ENCODE measurements around the gene ZNF512B.
A peak's percentile ranks its signal among the peaks of the same experiment; 100 is the strongest.

Gene ZNF512B

GRCh38 chr20:63947638-63948456 is 21.9 kb downstream of the ZNF512B start:
- peak; percentile 31 for DNase-seq

GRCh38 chr20:63946986-63947637 is 22.6 kb downstream of the ZNF512B start:
- DNase-seq, result no peak

DNA sequence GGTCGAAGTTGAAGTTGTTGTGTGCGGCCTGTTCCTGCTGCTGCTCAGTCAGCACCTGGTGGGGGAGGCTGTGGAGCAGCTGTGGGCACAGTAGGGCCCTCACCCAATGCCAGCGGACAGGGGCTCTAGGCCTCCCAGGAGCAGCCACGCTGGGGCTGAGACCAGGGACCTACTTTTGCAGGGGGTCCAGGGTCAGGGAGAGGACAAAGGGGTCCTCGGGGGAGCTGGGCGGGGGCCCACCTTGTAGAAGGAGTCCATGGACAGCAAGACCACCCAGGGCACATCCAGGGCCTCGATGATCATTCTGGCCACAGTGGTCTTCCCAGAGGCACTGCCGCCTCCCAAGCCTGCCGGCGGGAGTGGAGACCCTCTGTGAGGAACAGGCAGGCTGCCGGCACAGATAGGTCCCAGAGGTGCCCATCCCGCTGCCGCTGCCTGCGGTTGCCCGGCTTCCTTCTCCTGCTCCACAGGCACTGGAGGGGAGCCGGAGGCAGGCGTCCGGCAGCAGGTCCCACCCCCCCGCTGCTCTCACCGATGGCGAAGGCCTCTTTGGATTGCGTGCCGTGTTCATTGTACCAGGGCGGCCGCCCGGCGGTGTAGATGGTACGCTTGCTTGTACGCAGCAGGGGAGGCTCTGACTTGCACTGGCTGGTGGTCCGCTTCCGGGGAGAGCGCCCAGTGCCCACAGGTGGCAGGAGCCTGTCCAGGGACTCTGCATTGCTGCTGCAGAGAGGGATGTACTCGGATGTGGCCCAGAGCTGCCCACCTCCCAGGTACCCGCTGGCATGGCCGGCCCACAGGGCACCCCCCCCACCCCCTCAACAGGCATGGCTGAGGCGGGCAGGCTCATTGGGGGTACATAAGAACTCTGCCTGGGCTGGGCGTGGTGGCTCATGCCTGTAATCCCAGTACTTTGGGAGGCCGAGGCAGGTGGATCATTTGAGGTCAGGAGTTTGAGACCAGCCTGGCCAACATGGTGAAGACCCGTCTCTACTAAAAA is 23.5 kb downstream of the ZNF512B start:
- no peak for DNase-seq

- DNase-seq, result no peak
Measured at GRCh38 chr20:63945031-63945658, 24.6 kb downstream of the ZNF512B start.

- no peak for DNase-seq
Measured at GRCh38 chr20:63944078-63944941, 25.4 kb downstream of the ZNF512B start.

DNA sequence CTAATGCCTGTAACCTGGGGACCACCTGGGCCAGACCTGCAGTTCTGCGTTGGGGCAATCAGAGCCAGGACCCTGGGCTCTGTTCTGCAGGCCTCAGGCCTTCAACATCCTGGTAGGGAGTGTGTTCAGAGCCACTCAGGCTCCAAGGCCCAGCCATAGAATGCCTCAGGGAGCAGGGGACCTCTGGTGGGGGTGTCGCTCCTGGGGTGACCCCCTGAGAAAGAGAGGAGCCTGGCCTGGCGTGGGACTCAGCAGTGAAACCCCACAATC is 26.0 kb downstream of the ZNF512B start:
- no peak for DNase-seq

DNA sequence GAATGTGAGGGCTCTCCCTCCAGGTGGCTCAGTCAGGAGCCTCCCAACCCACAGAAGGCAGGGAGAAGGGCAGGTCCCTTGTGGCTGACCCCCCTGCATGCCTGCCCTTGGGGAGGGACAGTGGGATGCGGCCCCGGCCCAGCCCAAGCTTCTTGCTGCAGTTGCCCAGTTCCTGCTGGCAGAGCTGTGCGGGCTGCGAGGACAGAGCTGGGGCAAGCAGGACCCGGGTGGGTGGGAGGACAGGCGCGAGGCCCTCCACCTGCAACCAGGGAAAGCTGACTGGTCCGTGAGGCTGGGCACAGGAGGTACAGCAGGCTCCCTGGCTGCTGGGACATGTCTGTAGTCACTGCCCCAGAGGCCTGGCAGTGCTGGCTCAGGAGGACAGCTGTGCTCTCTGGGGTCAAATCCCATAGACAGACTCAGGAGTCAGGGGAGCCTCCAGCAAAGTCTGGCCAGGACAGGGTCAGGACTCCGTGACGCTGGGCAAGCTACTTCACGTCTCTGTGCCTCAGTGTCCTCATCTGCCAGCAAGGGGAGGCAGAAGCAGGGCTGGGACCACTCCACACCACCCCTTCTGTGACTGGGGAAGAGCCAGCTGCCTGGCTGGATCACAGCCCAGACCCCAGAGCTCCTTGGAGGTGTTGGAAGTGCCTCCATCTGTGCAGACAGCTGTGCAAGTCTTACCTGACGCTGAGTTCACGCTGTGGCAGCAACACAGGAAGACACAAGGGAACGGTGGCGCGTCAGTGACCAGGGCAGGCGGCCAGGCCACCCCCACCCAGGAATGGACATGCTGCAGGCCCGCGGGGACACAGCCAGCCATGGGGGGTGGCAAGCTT is 26.5 kb downstream of the ZNF512B start:
- DNase-seq, result no peak

DNA sequence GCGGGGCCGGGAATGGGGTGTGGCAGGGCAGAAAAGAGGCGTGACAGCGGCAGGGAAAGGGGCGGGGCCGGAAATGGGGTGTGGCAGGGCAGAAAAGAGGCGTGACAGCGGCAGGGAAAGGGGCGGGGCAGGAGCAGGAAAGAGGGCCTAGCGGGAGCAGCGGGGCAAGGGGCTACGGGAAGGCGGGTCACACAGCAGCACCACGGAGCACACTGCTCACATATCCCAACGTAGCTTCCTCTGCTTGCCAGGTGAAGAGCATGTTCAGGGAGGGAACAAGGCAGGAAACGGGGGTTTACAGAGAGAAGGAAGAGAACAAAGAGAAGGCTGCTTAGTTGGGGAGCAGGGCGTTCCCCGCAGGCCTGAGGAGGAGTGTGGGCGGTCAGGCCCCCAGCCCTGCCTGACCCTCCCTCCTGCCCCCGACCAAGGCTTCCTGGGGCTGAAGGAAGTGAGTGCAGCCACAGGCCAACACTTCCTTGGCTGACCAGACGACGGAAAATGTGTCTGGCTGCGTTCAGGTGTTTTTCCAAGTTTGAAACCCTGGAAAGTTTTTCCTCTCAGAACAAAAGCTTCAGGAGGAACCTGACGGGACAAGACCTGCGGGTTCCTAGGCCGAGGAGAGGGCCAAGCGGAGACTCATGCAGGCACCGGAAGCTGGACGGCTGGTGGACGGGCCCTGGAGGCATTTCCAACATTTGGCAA is 27.3 kb downstream of the ZNF512B start:
- peak; percentile 42 for DNase-seq

GRCh38 chr20:63941282-63942081 is 28.2 kb downstream of the ZNF512B start:
- peak; percentile 89 for DNase-seq

GRCh38 chr20:63940472-63941266 is 29.1 kb downstream of the ZNF512B start:
- DNase-seq, result no peak

DNA sequence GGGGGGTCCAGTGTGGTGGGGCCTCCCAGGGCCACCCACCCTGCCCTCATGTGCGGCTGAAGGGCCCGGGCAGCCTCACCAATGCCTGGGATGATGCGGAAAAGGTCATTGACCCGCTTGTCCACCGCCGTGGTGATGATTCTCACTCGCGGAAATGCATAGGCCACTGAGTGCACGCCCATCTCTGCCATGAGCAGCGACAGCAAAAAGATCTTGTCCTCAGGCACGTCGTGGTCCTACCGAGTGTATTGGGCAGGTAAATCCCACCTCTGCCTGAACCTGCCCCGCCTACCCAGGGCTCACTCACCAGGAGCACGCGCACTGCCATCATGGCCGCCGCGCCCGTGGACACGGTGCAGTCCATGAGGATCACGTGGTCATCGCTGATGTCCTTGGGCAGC is 29.7 kb downstream of the ZNF512B start:
- no peak for DNase-seq

- no peak for DNase-seq
Measured at GRCh38 chr20:63939061-63939935, 30.4 kb downstream of the ZNF512B start.

GRCh38 chr20:63937596-63937995 is 32.1 kb downstream of the ZNF512B start:
- no peak for DNase-seq

GRCh38 chr20:63935447-63935846 is 34.3 kb downstream of the ZNF512B start:
- DNase-seq, result no peak

DNA sequence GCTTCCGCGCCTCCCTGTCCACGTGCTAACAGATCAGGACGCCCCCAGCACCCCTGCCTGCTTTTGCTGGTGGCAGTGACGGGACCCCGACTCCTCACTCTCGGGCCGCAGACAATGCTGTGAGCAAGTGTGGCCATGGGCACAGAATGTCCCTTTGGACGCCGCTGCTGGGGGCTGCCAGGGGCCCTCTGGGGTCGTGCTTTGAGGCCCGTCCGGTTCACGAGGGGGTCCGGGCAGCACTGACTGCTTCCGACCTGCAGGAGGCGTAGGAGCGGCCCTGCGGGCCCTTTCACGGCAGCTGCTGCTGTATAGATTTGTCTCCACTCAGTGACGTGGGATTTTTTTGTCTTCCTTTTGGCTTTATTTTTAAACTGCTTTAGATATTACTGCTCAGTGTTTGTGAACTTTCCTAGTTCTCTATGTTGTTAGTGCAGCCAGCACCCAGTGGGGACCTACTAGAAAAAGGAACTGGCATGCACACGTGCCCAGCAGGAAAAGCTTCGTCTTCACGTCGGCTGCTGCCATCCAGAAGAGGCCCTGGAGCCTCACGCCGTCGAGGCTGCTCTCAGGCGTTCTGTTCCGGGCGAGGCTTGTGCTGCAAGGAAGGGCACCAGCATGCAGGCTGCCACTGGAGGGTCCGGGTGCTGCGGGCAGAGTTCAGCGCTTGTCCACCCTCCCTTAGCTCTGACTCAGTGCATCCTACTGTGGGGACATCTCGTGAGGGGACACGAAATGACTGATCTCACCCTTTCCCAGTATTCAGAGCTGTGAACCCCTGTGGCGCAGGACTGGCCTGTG is 35.3 kb downstream of the ZNF512B start:
- DNase-seq, result no peak

- DNase-seq, result no peak
Measured at GRCh38 chr20:63933646-63934045, 36.1 kb downstream of the ZNF512B start.

Measured in CD4-positive, alpha-beta T cell treated with Interleukin-17A for 1 hour (primary cell).